SKM-1 treated with dmso at 0.1 percent for 144 hours (cell line): Measurements from ENCODE around the gene SPRR1A.
"Not testable (repeated sequence)": the region's sequence is repeated elsewhere in the genome, so short reads cannot be mapped to it uniquely, and the experiment has no call there.

ENCODE experiments used
- DNase-seq: peaks from one replicate; lab custom pipeline; 2025; ENCODE audit not compliant: unreplicated experiment; lab: John Stamatoyannopoulos, UW

SPRR1A gene

DNA sequence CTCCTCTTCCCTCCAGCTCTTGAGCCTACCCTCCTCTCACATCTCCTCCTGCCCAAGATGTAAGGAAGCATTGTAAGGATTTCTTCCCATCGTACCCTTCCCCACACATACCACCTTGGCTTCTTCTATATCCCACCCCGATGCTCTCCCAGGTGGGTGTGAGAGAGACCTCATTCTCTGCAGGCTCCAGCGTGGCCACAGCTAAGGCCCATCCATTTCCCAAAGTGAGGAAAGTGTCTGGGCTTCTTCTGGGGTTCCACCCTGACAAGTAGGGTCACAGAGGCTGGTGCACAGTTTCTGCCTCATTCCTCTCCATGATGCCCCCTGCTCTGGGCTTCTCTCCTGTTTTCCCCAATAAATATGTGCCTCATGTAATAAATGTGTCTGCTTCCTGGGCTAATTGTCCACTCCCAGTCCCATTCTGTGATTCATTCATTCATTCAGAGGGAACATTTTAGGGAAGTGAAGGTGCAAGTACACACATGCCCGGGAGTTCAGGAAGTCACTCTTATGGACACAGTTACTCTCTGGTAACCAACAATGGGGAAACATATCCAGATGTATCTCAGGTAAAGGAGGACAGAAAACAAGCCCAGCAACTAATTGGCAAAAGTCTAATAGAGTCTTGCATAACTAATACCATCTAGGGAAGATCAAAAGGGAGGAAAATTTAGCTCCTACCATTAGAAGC is 11.5 kb upstream of the SPRR1A start:
- no peak for DNase-seq

DNA sequence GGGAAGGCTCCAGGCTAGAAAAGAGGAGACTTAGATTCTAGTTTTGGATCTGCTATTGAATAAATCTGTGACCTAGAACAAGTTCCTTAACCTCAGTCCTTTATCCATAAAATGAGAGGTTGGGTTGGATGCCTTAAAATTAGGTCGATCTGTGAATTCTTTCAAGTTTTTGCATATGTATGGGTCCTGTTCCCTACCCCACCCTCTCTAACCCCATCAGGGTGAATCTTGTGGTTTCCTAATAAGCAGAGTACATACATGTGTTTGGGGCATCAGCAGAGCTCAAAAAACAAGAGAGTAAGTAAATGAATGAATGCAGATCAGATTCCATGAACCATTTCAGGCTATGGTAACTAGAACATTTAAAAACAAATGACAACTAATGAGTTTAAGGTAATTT is 7.2 kb upstream of the SPRR1A start:
- no peak for DNase-seq

DNA sequence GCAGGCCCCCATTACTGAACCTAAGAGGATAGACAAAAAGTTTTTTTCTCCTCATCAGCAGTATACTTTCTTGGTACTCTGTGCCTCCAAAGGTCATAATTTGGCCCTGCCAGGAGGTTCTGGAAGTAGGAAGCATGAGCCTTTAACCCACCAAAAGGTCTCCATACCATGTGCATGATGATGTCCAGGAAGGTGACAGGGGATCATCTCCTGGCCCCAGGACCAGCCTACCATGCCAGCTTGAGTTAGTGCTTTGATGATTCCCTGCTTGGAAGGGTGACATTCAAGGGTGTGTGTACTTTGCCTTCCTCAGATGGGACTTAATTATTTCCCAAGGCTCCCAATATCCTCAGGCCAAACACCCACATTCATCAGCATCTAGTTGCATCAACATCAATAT is 6.3 kb upstream of the SPRR1A start:
- no peak for DNase-seq

DNA sequence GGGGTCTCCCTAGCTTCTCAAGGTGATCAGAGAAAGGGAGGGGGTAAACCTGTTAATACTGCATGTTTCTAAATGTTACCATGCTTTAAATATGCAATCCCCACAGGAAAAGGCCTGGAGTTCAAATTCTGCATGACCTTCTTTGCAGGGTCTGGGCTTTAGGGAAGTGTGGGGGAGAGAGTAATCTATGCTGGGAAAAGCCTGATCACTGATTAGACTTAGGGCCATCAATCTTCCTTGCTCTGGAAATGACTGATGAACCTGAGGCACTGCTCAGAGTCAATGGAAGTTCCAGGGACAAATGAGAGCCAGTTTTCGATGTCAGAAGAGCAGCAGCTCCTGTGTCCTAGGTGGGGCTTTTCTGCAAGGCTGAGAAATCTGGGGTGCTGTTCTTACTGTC is 3.2 kb upstream of the SPRR1A start:
- DNase-seq: no peak

DNA sequence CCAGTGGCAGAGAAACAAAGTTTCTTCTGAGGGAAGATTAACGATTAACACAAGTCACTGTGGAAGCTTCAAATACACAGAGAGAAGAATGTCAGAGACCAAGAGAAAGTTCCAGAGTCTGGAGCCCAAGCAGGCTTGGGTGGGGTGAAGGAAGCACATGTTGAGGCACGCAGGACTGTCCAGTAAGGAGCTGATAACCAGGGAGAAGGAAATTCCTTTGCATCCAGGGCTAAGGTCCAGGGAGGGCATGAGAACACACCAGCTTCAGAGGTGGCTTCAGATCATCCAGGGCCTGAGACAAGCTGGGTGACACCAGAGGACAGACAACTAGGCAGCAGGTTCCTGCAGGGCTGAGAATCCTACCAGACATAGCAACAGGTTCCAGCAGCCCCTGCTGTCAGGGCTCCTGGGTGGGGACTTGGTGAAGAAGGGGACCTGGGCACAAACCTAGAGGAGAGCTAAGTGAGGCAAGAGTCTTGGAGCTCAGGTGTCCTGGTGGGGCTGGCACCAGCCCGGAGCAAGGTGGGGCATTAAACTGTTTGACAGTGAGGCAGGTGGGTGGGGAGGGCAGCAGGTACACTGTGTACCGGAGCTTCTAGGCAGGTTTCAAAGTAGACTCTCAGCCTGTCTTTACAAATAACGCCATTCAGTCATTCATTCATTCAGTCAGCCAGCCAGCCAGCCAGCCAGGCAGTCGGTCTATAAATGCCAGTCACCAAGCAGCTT is 2.6 kb upstream of the SPRR1A start:
- DNase-seq: no peak

DNA sequence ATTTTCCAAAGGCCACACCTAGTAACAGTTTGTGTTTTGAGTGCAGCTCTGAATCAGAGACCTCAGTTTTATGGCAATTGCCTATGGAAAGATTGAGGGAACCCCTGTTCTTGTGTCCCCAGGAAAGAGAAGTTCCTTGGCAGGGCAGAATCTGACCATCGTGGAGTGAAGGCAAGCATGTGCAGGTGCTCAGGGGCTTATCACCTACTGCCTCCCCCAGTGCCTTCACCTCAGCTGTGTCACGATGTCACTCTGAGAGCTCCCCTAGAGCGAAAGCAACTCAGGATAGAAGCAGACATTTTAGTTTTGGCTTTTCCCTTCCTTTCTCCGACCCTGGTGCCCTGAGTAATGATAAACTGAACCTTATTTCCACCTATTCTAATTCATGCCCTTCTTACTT is 1.8 kb upstream of the SPRR1A start:
- no peak for DNase-seq

DNA sequence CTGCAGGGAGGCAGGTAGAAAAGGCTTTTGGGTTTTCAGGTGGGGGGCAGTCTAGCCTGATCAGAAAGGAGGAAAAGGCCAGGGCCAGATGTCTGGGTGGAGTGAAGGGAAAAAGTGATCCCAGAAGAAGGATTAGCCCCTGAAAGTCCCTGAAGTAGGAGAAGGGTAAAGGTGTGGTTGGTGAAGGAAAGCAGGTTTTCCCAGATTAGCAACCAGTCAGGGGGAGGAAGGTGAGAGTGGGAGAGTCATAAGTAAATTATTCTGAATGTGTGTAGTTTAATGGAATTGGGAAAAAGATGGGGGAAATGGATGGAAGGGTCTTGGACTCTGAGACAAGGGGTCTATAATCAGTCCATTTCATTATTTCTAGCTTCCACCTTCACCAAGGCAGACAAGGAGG is 647 bp upstream of the SPRR1A start:
- DNase-seq: no peak

DNA sequence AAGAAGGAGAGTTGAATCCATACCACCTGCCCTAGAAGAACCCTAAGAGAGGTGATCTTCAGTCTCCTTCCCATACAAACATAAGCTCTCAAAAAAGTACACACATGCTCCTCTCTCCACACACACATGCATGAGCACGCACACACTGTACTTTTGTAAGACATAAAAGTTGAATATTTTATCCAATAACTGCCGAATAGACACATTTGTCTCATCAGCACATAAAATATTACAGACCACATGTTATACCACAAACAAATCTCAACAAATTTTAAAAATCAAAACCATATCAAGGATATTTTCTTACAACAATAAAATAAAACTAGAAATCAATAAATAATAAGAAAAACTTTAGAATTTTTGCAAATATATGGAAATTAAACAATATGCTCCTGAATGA is 2.7 kb downstream of the SPRR1A start:
- DNase-seq: no peak

DNA sequence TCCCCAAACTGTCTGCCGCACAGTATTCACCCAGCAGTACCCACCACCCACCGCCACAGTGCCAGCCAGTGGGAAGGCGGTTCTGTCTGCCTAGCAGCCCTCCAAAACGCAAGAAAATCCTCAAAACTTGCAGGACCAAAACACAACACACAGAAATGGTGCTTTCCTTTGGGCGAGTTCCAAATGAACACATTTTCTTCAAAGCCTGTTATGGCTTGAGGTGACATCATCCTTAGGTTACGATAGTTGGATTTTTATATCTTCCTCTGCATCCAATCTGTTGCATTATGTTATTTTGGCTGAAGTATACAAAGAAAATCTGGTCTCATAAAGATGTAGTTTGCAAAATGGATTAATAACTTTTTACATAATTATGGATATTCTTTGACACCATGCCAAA is 9.3 kb downstream of the SPRR1A start:
- DNase-seq: no peak

DNA sequence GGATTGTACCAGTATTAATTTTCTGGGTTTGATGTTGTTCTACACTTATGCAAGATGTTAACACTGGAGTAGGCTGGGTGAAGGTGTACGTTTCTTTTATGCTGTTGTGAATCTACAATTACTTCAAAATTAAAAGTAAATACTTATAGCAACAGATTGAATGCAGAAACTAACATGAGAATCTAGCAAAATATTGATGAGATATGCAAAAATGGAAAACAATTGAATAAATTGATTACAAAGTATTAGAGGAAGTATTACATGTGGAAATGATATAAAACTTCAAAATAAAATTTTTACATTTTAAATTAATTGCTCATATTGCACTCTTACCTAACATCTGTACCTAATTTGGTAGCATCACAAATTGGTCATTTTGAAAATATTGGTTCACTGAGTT is 12.0 kb downstream of the SPRR1A start:
- DNase-seq: no peak

DNA sequence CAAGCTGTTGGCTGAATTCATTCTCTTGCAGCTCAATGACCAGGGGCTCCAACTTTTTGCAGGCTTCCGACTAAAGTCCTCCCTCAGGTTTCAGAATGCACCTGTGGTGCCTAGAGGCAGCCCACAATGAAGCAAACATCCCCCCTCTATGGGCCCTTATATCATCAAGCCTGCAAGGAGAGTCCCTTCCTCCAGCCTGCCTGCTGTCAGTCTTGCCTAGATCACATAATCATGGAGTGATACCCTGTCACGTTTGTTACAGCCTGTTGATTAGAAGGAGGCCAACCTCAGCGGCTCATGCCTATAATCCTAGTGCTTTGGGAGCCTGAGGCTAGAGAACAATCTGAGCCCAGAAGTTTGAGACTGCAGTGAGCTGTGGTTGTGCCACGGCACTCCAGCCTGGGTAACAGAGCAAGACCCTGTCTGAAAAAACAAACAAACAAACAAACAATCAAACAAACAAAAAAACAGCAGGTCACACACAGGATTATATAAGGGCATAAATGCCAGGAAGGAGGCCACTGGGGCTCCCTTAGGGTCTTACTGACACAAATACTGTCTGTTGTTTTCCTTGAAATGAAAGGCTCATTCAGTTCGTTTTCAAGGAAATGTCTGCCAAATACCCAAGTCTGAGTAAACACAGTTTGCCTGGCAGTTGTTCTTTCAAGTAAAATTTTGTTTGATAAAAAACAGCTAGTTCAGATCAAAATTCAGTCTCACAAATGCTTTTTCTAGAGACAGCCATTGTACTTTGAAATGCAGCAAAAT is 12.9 kb downstream of the SPRR1A start:
- DNase-seq: no peak

DNA sequence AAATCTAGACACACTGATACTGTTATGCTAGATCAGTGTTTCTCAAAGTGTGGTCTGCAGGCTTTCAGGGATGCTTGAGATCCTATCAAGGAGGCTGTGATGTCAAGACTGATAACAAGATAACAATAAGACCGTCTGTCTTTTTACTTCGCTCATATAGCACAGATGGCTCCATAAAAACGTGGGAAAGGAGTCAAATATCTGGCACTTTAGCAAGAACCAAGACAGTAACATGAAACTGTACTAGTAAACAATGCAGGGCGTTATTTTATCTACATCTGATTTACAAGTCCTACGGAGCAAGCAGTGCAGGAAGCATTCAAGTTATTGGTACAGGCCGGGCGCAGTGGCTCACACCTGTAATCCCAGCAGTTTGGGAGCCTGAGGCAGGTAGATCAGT is 14.0 kb downstream of the SPRR1A start:
- DNase-seq: no peak

DNA sequence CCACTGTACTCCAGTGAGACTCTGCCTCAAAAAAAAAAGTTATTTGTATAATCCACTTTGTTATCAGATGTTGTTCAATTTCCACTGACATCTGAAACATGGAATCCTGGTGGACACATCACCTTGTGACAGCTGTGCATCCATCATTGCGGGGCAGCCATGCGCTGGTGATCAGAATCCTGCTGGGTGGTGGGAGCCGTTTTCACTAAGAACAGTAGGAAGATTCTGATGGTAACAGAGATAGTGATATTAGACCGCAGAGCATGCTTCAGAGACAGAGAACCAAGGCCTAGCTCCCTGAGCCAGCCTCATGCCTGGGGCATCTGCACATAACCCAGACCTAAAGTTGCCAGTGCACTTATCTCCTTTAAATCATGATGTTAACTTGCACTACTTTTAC is 14.6 kb downstream of the SPRR1A start:
- no peak for DNase-seq

DNA sequence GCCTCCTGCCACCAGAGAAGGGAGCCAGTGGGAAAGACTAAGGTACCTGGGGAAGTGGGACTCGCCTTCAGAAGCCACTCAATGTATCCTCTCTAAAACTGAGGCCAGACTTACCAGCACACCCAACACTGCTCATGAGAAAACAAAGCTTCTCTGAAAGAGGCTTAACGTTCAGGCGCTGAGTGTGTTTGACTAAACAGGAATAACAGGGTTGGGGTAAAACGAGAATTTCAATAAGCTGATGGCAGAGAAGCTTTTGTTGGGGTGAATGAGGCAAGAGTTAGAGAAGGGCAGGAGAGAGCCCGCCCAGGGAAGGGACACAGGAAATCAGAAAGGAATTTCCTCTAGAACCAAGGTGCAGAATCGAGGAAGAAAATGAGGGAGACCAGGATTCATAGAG is 15.9 kb downstream of the SPRR1A start:
- DNase-seq: no peak

DNA sequence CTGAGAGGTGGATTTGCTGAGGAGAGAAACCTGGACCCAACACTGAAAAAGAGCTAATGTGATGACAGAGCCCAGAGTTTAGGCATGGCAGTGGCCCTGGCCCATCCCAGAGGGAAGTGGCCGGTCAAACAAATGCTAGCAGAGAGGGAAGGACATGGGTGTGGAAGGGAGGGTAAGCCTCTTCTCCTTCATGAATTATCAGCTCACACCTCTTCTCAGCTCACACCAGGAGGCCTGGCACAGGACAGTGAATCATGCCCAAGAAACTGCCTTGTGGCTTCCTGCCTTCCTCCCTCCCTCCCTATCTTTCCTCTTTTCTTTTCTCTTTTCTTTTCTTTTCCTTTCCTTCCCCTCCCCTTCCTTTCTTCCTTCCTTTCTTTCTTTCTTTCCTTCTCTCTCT is 16.4 kb downstream of the SPRR1A start:
- DNase-seq: no peak

DNA sequence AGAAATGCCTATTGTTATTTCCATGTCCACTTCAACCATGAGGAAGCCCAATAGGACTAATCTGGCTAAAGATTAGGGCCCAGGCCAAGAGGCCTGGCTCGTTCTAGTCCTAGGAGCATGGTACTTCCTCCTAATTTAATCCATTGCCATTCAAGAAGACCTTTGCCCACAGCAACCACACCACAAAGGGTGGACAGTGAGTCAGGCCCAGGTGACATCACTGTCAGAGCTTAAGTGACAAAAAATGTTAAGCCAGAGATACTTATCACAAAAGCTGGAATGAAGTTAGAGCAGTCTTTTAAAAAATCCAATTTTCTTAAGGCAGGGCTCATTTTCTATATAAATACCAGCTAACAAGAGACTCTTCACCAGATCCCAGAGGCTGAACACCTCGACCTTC is 17.5 kb downstream of the SPRR1A start, which contains the start of gene SPRR3:
SPRR3 (plus strand) TSS at position 368 of the 400 bp plus-strand sequence. CDS start 1,272 bp downstream, outside the sequence.
- no peak for DNase-seq

DNA sequence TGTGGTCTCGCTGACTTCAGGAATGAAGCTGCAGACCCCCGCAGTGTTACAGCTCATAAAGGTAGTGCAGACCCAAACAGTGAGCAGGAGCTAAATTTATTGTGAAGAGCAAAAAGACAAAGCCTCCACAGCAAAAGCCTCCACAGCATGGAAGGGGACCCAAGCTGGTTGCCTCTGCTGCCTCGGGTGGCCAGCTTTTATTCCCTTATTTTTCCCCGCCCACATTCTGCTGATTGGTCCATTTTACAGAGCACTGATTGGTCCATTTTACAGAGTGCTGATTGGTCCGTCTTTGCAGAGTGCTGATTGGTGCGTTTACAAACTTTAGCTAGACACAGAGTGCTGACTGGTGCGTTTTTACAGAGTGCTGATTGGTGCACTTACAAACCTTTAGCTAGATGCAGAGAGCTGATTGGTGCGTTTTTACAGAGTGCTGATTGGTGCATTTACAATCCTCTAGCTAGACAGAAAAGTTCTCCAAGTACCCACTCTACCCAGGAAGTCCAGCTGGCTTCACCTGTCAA is 27.4 kb downstream of the SPRR1A start:
- not testable (repeated sequence) for DNase-seq

DNA sequence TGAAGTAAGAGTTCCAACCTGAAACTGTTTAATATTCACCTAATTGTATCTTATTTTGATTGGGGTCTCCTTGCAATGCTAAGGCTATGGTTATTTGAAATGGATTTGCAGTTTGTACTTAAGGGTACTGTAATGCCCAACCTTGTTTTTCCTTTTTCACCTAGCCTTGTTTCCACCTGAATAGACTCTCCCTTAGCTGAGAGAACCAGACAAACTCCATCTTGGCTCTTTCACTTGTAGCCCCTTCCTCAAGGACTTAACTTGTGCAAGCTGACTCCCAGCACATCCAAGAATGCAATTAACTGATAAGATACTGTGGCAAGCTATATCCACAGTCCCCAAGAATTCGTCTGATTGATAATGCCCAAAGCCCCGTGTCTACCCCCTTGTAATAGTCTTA is 37.9 kb downstream of the SPRR1A start:
- DNase-seq: not testable (repeated sequence)

DNA sequence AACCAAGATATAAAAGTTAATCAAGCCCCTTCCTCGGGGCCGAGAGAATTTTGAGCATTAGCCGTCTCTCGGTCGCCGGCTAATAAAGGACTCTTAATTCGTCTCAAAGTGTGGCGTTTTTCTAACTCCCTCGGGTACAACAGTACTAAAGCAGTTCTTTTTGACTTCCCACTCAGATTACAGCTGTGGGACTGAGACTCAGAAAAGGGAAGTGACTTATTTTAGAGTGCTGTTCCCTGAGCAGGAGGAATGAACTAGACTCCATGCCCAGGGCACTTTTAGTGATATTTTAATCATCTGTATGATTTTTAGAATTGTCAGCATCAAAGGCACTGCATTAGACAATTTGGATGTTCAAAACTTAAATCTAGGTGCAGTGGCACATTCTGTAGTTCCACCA is 38.5 kb downstream of the SPRR1A start:
- DNase-seq: not testable (repeated sequence)

DNA sequence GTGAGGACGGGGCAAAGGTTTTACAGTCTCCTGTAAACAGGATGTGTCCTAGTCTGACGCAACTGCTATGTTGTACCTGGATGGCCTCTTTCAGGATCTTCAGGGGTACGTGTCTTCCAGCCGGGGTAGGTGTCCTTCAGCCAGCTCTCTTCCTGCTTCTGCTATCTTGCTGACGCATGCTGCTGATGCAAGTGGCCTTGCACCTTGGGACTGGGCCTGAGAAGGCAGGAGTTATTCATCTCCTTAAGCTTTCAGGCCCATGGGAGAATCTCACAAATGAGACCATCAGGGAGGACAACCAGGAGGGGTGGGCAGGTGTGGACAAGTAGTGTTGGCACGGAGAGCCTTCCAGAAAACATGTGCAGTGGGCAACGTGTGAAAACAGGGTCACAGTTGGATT is 39.2 kb downstream of the SPRR1A start:
- no peak for DNase-seq

DNA sequence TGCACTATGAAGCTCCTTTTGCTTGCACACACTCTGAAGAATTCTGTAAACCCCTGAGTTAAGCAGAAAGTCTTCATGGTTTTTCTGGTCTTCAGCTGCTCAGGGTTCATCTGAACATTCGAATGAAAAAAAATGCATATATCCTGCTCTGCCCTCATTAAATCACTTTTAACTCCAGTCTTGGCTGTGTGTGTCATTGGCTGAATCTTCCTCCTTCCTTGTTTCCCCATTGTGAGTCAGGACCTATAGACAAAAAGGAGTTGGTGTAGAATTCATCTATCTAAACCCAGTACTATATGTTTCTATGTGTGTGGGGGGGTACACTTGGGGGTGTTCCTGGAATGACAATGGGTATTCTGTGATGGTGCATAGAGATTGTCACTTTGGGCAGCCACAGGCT is 40.5 kb downstream of the SPRR1A start:
- no peak for DNase-seq

DNA sequence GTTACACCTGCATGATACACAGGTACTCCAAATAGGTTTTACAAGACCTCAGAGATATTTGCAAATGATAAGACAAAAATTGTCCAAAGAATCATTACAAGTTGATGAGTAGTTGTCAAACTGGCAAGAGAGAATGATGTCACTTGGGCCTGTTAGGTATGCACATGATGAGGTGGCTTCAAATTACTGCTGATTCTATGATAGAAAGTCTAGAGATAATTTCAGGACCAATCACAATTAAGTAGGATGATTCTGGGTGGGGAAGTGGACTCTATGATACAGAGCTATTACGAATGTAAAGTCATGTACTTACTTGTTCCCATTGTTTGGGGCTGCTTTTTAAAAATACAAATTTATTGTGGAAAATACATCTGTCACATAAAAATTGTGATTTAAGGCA is 41.9 kb downstream of the SPRR1A start:
- DNase-seq: no peak
